Coronary artery (tissue), 2 donors: ENCODE results near the gene OR10D3.
"Not testable (repeated sequence)": the region's sequence is repeated elsewhere in the genome, so short reads cannot be mapped to it uniquely, and the experiment has no call there.

ENCODE experiments used
- DNase-seq: peaks from one replicate; pipeline ENCODE4 v3.0.0-alpha.2; 2017; ENCODE audit warnings: low spot score
- H3K27ac ChIP-seq, 2 donors: fragments of 200-600 bp; sonication (generic); one replicate each; pipeline ENCODE4 v1.5.1; 2016 to 2019
- H3K4me3 ChIP-seq: fragments of 200-600 bp; sonication (generic); 2 replicates; pipeline ENCODE4 v1.5.1; 2016; ENCODE audit warnings: mild to moderate bottlenecking, moderate library complexity
- TF ChIP-seq, protein P1 (sequence below): fragments of 200-600 bp; sonication (generic); IDR thresholded peaks from one replicate; pipeline ENCODE4 v1.5.1; 2019; ENCODE audit warnings: antibody characterized with exemption

OR10D3 gene

DNA sequence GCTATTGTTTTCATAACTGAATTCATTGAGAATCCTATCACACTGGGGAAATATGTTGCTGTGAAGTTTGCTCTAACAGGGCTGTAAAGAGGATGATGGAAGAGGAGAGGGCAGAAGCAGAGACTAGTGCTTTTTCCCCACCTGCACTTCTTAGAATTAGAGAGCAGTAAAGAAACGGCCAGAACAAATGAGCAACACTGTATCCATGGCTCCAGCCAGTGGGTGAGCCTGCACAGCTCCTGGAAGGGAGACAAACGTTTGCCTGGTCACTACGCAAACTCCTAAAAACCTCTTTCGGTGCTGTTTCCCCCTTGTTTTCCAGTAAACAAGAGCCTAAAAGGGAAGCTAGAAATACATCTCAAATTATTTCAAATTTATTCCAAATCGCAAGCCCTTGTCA, 22.2 kb upstream of the OR10D3 start:
- DNase-seq, result no peak
- Histone ChIP-seq H3K4me3 (no peak overlapping the region), H3K27ac (no peak overlapping the region)
- TF ChIP-seq, protein P1, sequence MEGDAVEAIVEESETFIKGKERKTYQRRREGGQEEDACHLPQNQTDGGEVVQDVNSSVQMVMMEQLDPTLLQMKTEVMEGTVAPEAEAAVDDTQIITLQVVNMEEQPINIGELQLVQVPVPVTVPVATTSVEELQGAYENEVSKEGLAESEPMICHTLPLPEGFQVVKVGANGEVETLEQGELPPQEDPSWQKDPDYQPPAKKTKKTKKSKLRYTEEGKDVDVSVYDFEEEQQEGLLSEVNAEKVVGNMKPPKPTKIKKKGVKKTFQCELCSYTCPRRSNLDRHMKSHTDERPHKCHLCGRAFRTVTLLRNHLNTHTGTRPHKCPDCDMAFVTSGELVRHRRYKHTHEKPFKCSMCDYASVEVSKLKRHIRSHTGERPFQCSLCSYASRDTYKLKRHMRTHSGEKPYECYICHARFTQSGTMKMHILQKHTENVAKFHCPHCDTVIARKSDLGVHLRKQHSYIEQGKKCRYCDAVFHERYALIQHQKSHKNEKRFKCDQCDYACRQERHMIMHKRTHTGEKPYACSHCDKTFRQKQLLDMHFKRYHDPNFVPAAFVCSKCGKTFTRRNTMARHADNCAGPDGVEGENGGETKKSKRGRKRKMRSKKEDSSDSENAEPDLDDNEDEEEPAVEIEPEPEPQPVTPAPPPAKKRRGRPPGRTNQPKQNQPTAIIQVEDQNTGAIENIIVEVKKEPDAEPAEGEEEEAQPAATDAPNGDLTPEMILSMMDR, result no peak

- no peak overlapping the region for H3K27ac ChIP-seq
- TF ChIP-seq, protein P1, result no peak
- H3K4me3 ChIP-seq, result no peak overlapping the region
- no peak for DNase-seq
Observed at GRCh38 chr11:124167826-124168231, 15.3 kb upstream of the OR10D3 start.

DNA sequence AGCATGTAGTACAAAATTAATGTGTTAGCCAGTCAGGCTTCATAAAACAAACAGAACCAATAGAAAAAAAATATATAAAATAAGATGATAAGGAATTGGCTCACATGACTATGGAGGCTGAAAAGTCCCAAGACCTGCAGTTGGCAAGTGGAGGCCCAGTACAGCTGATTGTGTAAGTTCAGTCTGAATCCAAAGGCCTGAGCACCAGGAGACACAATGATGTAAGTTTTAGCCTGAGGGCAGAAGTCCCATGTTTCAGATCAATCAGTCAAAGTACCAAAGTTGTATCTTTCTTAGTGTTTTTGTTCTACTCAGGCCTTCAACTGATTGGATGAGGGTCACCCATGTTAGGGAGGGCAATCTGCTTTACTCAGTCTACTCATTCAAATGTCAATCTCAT, 14.3 kb upstream of the OR10D3 start:
- no peak for DNase-seq
- no peak overlapping the region for H3K4me3 ChIP-seq
- TF ChIP-seq, protein P1, result no peak
- H3K27ac ChIP-seq, result no peak overlapping the region

- not testable (repeated sequence) for H3K27ac ChIP-seq, H3K4me3 ChIP-seq, DNase-seq
Observed at GRCh38 chr11:124170315-124170714, 12.8 kb upstream of the OR10D3 start.

- TF ChIP-seq, protein P1, result no peak
- no peak for DNase-seq
- H3K4me3 ChIP-seq, result no peak overlapping the region
Observed at GRCh38 chr11:124170801-124171586, 12.2 kb upstream of the OR10D3 start.

DNA sequence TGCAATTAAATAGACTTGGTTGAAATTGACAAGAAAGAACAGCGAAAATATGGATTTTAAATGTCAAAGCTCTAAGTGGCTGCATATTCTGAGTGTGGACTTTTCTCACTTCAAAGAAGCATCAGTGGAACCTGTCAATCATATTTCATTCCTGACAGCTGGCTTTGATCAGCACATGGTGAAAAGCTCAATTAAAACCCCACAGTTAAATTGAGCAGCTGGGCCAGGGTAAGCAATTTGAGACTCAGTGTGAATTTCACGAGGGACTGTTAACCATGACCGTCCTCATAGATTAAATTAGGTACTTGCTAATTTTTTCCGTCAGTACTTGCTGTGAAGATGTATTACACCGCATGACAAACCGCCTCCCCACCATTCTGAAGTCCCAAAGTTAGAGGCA, 11.0 kb upstream of the OR10D3 start:
- Histone ChIP-seq H3K27ac (no peak overlapping the region), H3K4me3 (no peak overlapping the region)
- DNase-seq, result no peak
- TF ChIP-seq, protein P1, result no peak

More at GRCh38 chr11:124170801-124171586, 12.2 kb upstream of the OR10D3 start:
- no peak overlapping the region for H3K27ac ChIP-seq

DNA sequence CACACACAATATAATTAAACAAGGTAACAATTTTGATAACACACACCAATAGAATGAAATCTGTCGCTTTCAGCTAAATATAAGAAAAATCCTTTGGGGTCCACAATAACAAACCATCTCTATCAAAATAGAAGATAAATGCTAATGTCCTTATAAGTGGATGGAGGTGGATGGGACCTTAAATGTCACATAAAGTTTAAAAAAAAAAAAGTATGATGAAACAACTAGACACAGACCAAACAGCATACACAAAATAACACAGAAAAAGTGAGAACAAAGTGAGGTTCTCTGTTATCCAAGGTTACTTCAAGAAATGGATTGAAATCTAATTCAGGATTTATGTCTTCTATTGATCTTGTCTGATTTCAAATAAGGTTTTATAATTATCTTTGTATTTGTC, 10.5 kb upstream of the OR10D3 start:
- TF ChIP-seq, protein P1, result no peak
- DNase-seq, result no peak
- no peak overlapping the region for H3K4me3 ChIP-seq
- no peak overlapping the region for H3K27ac ChIP-seq
